NT2/D1 (cell line): Measurements from ENCODE around the gene CD300H.
"Not testable (repeated sequence)": the region's sequence is repeated elsewhere in the genome, so short reads cannot be mapped to it uniquely, and the experiment has no call there.

Experiments
- DNase-seq: peaks from one replicate; pipeline ENCODE4 v3.0.0-alpha.2; 2011; ENCODE audit warnings: low read depth, low spot score
- H3K27me3 ChIP-seq: 2 replicates; pipeline ENCODE4 v1.6.0; 2011; ENCODE audit warnings: mild to moderate bottlenecking; ENCODE audit not compliant: insufficient read length, insufficient read depth
- H3K36me3 ChIP-seq: 2 replicates; pipeline ENCODE4 v1.6.1; 2011; ENCODE audit warnings: mild to moderate bottlenecking, low read length, mixed read lengths; ENCODE audit not compliant: insufficient read depth, insufficient read length
- H3K4me1 ChIP-seq: 2 replicates; pipeline ENCODE4 v1.5.1; 2011; ENCODE audit not compliant: insufficient read depth, insufficient read length
- H3K4me3 ChIP-seq: 2 replicates; pipeline ENCODE4 v1.5.1; 2011; ENCODE audit warnings: low read depth; ENCODE audit not compliant: insufficient read length
- H3K9ac ChIP-seq: 2 replicates; pipeline ENCODE4 v1.6.0; 2011; ENCODE audit warnings: low read depth; ENCODE audit not compliant: insufficient read length
- H3K9me3 ChIP-seq: 2 replicates; pipeline ENCODE4 v1.5.1; 2011; ENCODE audit warnings: mild to moderate bottlenecking, low read length; ENCODE audit not compliant: insufficient read depth
- SUZ12 ChIP-seq: IDR thresholded peaks from 2 replicates; pipeline ENCODE4 v1.6.1; 2011; ENCODE audit not compliant: insufficient read length, insufficient read depth; ENCODE audit errors: extremely low read depth
- YY1 ChIP-seq: IDR thresholded peaks from 2 replicates; pipeline ENCODE4 v1.6.1; 2011; ENCODE audit not compliant: insufficient read length, insufficient read depth
- ZNF274 ChIP-seq: IDR thresholded peaks from 2 replicates; pipeline ENCODE4 v1.6.1; 2011; ENCODE audit warnings: mild to moderate bottlenecking, low read depth, low read length

CD300H gene

GRCh38 chr17:74520016-74520434, 47.3 kb downstream of the CD300H start:
- Histone ChIP-seq H3K9me3 (peaks cover 19% of the 10 kb centered on the region; the same call in 1 of the 2 replicates), H3K4me1 (no peaks in the 10 kb centered on the region), H3K36me3 (no peaks in the 10 kb centered on the region), H3K9ac (no peak overlapping the region), H3K4me3 (no peak overlapping the region), H3K27me3 (no peaks in the 10 kb centered on the region)
- no peak for DNase-seq
- no peak for TF ChIP-seq ZNF274
- TF ChIP-seq SUZ12: no peak
- no peak for TF ChIP-seq YY1

GRCh38 chr17:74518413-74518981, 48.8 kb downstream of the CD300H start:
- not testable (repeated sequence) for H3K9ac ChIP-seq, H3K36me3 ChIP-seq, H3K27me3 ChIP-seq, DNase-seq, H3K4me3 ChIP-seq, H3K4me1 ChIP-seq
- H3K9me3 ChIP-seq: peaks cover 28% of the 10 kb centered on the region

GRCh38 chr17:74516561-74517328, 50.6 kb downstream of the CD300H start:
- Histone ChIP-seq H3K9me3 (peaks cover 16% of the 10 kb centered on the region), H3K4me1 (no peaks in the 10 kb centered on the region), H3K36me3 (no peaks in the 10 kb centered on the region), H3K9ac (no peak overlapping the region), H3K27me3 (peaks cover 3% of the 10 kb centered on the region), H3K4me3 (no peak overlapping the region)
- TF ChIP-seq SUZ12 (no peak), ZNF274 (no peak), YY1 (no peak)
- DNase-seq: no peak

GRCh38 chr17:74515941-74516340, 51.4 kb downstream of the CD300H start:
- H3K4me3 ChIP-seq: no peak overlapping the region
- H3K9ac ChIP-seq: no peak overlapping the region
- no peaks in the 10 kb centered on the region for H3K36me3 ChIP-seq
- TF ChIP-seq SUZ12 (no peak), YY1 (no peak), ZNF274 (no peak)
- DNase-seq: no peak
- H3K9me3 ChIP-seq: peaks cover 16% of the 10 kb centered on the region
- peaks cover 3% of the 10 kb centered on the region for H3K27me3 ChIP-seq
- no peaks in the 10 kb centered on the region for H3K4me1 ChIP-seq

GRCh38 chr17:74514632-74515334, 52.5 kb downstream of the CD300H start:
- Histone ChIP-seq H3K4me1 (no peaks in the 10 kb centered on the region), H3K9me3 (peaks cover 16% of the 10 kb centered on the region), H3K27me3 (peaks cover 3% of the 10 kb centered on the region), H3K4me3 (no peak overlapping the region), H3K36me3 (no peaks in the 10 kb centered on the region), H3K9ac (no peak overlapping the region)
- no peak for TF ChIP-seq SUZ12
- TF ChIP-seq ZNF274: no peak
- TF ChIP-seq YY1: no peak
- DNase-seq: no peak

- no peak for TF ChIP-seq ZNF274
- TF ChIP-seq SUZ12: no peak
- TF ChIP-seq YY1: no peak
These were observed 53.2 kb downstream of the CD300H start for GRCh38 chr17:74513987-74514631.

GRCh38 chr17:74512624-74513091, 54.7 kb downstream of the CD300H start:
- Histone ChIP-seq H3K27me3 (peaks cover 3% of the 10 kb centered on the region), H3K36me3 (no peaks in the 10 kb centered on the region), H3K4me1 (no peaks in the 10 kb centered on the region), H3K4me3 (no peak overlapping the region), H3K9ac (no peak overlapping the region), H3K9me3 (peaks cover 16% of the 10 kb centered on the region)
- TF ChIP-seq SUZ12: no peak
- no peak for TF ChIP-seq YY1
- no peak for TF ChIP-seq ZNF274
- DNase-seq: no peak

More at GRCh38 chr17:74513987-74514631, 53.2 kb downstream of the CD300H start:
- H3K9ac ChIP-seq: no peak overlapping the region
- H3K27me3 ChIP-seq: peaks cover 3% of the 10 kb centered on the region
- peaks cover 16% of the 10 kb centered on the region for H3K9me3 ChIP-seq
- no peaks in the 10 kb centered on the region for H3K36me3 ChIP-seq
- no peak for DNase-seq
- no peaks in the 10 kb centered on the region for H3K4me1 ChIP-seq
- no peak overlapping the region for H3K4me3 ChIP-seq
